GM18502 (cell line): ENCODE measurements around the gene PRG3.
"Not testable (repeated sequence)": the region's sequence is repeated elsewhere in the genome, so short reads cannot be mapped to it uniquely, and the experiment has no call there.

ENCODE experiments used
- ATAC-seq: cut with Tn5 transposase; IDR thresholded peaks from one replicate; pipeline ENCODE4 v1.9.1; 2021; ENCODE audit warnings: mild to moderate bottlenecking; ENCODE audit not compliant: unreplicated experiment, poor library complexity

The PRG3 gene

DNA sequence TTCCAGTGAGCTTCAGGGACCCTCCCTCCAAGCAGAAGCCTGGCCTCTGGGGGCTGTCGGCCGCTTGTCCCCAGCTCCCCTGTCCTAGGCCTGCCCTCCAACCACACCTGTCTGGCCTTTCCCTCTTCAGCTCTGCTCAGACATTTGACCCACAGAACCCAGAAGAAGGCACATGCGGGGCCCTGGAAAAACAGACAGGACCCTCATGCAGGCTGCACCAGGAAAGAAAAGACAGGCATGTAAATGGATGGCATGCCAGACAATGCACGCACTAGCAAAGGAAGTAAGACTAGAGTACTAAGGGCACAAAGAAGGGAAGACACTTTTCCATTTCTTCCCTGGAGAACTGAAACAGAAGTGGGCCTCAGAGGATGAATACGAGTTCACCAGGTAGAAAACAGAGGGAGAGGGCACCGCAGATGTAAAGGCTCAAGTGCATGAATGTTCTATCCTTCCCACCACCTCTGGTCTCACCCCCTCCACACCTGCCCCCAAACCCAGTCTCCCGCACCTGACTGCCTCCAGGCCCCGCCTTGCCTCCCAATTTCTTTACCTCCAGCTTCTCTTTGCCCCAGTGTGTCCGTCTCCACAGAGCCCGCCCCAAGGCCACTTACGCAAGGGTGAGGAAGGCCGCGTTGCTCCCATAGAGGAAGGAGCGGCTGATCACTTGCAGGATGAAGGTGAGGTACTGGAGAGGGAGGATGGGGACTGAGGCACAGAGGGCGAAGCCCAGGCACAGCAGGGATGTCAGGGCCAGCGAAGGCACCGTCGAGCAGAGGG lies 28.6 kb upstream of the PRG3 start:
- ATAC-seq = no peak

DNA sequence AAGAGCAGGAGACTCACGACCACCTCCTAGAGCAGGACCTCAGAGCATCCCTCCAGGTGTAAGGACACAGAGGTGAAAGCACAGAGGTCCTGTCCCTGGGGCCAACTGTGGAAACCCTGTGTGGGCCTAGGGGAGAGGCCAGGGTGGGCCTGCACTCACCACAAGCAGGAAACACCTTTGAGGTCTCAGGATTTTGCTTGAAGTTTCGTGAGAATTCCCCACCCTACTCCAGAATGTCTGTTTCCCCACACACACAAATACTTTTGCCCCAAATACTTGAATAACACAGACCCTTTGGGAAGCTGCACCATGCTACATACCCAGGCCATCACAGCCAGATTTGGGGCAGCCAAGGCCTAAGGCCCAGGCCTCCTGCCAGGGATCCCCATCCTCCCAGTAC lies 27.8 kb upstream of the PRG3 start:
- ATAC-seq = no peak

GRCh38 chr11:57407941-57408475 lies 27.1 kb upstream of the PRG3 start:
- no peak for ATAC-seq

GRCh38 chr11:57407010-57407920 lies 26.3 kb upstream of the PRG3 start:
- no peak for ATAC-seq

DNA sequence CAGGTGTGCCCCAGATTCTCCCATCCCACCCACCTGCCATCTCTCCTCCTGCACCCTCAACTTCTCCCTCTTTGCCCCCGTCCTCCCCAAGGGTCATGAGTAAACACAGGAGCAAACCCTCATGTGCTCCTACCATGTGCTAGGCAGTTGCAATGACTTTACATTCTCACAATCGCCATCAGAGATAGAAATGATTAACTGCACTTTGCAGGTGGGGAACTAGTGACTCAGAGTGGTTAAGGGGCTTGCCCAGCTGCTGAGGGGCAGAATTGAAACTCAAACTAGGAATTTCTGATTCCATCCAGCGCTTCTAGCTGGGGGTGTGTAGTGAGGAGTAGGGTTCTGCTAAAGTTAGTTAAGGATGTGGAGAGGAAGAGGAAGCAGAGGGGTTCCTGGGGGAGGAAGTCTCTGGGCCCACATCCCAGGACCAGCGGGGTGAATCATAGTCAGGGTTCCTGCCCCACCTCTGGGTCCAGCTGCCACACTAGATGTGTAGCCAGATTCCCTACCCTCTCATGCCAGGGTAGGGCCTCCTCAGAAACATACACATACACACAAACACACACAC lies 25.5 kb upstream of the PRG3 start:
- ATAC-seq = peak; percentile 80

GRCh38 chr11:57405271-57405860 lies 24.4 kb upstream of the PRG3 start:
- no peak for ATAC-seq

- peak; percentile 40 for ATAC-seq
Measured at GRCh38 chr11:57403802-57404147, 22.8 kb upstream of the PRG3 start.

GRCh38 chr11:57403003-57403801 lies 22.3 kb upstream of the PRG3 start:
- not testable (repeated sequence) for ATAC-seq

- no peak for ATAC-seq
Measured at GRCh38 chr11:57402188-57403002, 21.4 kb upstream of the PRG3 start.

DNA sequence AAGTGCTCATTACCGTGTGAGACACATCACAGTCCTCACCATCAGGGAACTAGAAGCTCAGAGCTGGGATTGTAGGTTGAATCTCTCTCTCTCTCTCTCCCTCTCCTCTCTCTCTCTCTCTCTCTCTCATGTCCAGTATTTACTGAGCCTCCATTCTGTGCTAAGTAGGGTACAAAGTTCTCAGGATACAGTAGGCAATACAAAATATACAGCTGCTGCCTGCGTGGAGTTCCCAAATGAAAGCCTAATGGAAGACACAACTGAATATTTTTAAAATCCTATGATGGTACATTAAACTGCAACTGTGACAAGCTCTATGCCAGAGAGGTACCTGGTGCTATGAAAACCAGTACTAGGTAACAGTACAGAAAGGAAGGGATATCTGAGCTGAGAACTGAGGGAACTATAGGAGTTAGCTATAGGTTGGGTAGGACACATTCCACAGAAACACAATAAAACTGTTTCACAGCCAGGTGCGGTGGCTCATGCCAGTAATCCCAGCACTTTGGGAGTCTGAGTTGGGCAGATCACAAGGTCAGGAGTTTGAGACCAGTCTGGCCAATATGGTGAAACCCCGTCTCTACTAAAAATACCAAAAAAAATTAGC lies 19.1 kb upstream of the PRG3 start:
- ATAC-seq = no peak

GRCh38 chr11:57399221-57399620 lies 18.3 kb upstream of the PRG3 start:
- no peak for ATAC-seq

GRCh38 chr11:57397394-57397990 lies 16.5 kb upstream of the PRG3 start:
- ATAC-seq = no peak

GRCh38 chr11:57396744-57397143 lies 15.8 kb upstream of the PRG3 start:
- ATAC-seq = no peak

- ATAC-seq = no peak
Measured at GRCh38 chr11:57395905-57396623, 15.1 kb upstream of the PRG3 start.

- no peak for ATAC-seq
Measured at GRCh38 chr11:57394203-57394965, 13.4 kb upstream of the PRG3 start.

GRCh38 chr11:57392763-57393105 lies 11.8 kb upstream of the PRG3 start:
- ATAC-seq = no peak
